Heart right ventricle (tissue), 16 donors: ENCODE results near the gene YARS1. TPM values are rescaled to one million over a fixed set of nuclear protein-coding genes. Genes with fewer than 3 reads are reported as not detected.

Experiments
- ATAC-seq, 8 donors: fragments of 200-7000 bp; cut with Tn5 transposase; one replicate each; pipeline ENCODE4 v1.9.1; 2020; ENCODE audit warnings: mild to moderate bottlenecking in 8 of 8, moderate library complexity in 8 of 8, moderate number of reproducible peaks in 1 of 8
- DNase-seq, 2 donors: peaks; one replicate each; pipeline ENCODE4 v3.0.0-alpha.2; 2020
- H3K27ac ChIP-seq, 10 donors: fragments of 200-600 bp; sonication (generic) in 2 of 10; one replicate each; pipeline versions ENCODE4 v1.5.0 to v1.8.0; 2020 to 2022; ENCODE audit warnings: mild to moderate bottlenecking in 3 of 10
- H3K27me3 ChIP-seq, 7 donors: fragments of 200-600 bp; one replicate each; pipeline ENCODE4 v1.8.0; 2021 to 2022; ENCODE audit warnings: mild to moderate bottlenecking in 2 of 7
- H3K36me3 ChIP-seq, 9 donors: fragments of 200-600 bp; sonication (generic) in 1 of 9; one replicate each; pipeline versions ENCODE4 v1.5.0 to v1.8.0; 2020 to 2022; ENCODE audit warnings: mild to moderate bottlenecking in 2 of 9
- H3K4me1 ChIP-seq, 9 donors: fragments of 200-600 bp; sonication (generic) in 1 of 9; one replicate each; pipeline versions ENCODE4 v1.5.0 to v1.8.0; 2020 to 2022; ENCODE audit warnings: mild to moderate bottlenecking in 4 of 9
- H3K4me3 ChIP-seq, 10 donors: fragments of 200-600 bp; sonication (generic) in 2 of 10; one replicate each; pipeline versions ENCODE4 v1.5.0 to v1.8.0; 2020 to 2022; ENCODE audit warnings: mild to moderate bottlenecking in 7 of 10, moderate library complexity in 2 of 10
- H3K9me3 ChIP-seq, 11 donors: fragments of 200-600 bp in 10 of 11; sonication (generic) in 2 of 11; one replicate each; pipeline versions ENCODE4 v1.5.0 to v1.8.0; 2013 to 2022; ENCODE audit warnings: mild to moderate bottlenecking in 2 of 11, control low read depth in 1 of 11, moderate library complexity in 1 of 11
- WGBS, 2 donors: extraction: QIAGEN DNeasy Blood & Tissue Kit; methylation state at CpG; one replicate each; pipeline ENCODE4 v1.1.7; 2013; ENCODE audit warnings: inconsistent platforms in 1 of 2; 5-methylcytosine and 5-hydroxymethylcytosine counted together
- intact Hi-C, 10 donors: fragments of 100-400 bp; cut with DNase I; formaldehyde crosslinking; loops; one replicate each; pipeline versions ENCODE4 v1.11.1 to v1.14.2; 2022
- polyA plus RNA-seq, 2 donors: library from polyadenylated mRNA; stranded (reverse); fragments of 200-250 nt; gene quantifications; one replicate each; pipeline ENCODE4 v1.2.3, GENCODE V29; 2013
- total RNA-seq, 10 donors: library from RNA; stranded (reverse); fragmentation: NEBNext Ultra II Directional in 3 of 10; extraction: Animal tissue kit (Norgen Biotek cat#: 25700) in 3 of 10; gene quantifications; one replicate each; pipeline versions ENCODE4 v1.2.1 to v1.2.4, GENCODE V29; 2021 to 2023
- TF ChIP-seq, protein P1 (sequence below), 9 donors: fragments of 200-600 bp; sonication (generic) in 2 of 9; IDR thresholded peaks; one replicate each; pipeline versions ENCODE4 v1.5.0 to v1.8.0; 2021 to 2022; ENCODE audit warnings: antibody characterized with exemption in 9 of 9, mild to moderate bottlenecking in 5 of 9, moderate library complexity in 1 of 9
- donor health status: Arrhythmogenic right ventricular cardiomyopathy.
- donor health status: ischemic (EF 13 %, LVEDD 7.1; RV severe dilation, severe dysfunction).
- donor health status: healthy with polysubstance abuse.
- donor health status: DM: no; HTN: yes; CAD: no.
- donor health status: DM: no; HTN: no; CAD: no.
- donor health status: ischemic (EF 25% LVEDD 6.9; RV normal size, moderate dysfunction).
- donor health status: ischemic (EF 25% LVEDD 5.7; RV mildly dilated, moderate dysfunction).
- donor health status: healthy.
- donor health status: DM: yes; HTN: yes; CAD: no.
- donor health status: Ischemic cardiomyopathy.
- donor health status: ischemic (EF 35%, LVEDD 5.7; RV mildly dilated, moderate dysfunction).
- donor health status: nonischemic (EF 11% LVEDD 7.7; RV severe dilation, severe dysfunction).
- donor health status: DM: yes; HTN: yes; CAD: no.
- donor health status: PGD.
- donor health status: ischemic (EF 29% LVEDD 5.4; RV normal size, mild dysfunction).
- donor health status: nonischemic (EF 23%, LVEDD 6.1; RV moderate dilation, normal function).

Gene YARS1
- total and polyA plus RNA-seq, 12 donors: 20.5 to 48.5 (median 31.0) TPM

DNA sequence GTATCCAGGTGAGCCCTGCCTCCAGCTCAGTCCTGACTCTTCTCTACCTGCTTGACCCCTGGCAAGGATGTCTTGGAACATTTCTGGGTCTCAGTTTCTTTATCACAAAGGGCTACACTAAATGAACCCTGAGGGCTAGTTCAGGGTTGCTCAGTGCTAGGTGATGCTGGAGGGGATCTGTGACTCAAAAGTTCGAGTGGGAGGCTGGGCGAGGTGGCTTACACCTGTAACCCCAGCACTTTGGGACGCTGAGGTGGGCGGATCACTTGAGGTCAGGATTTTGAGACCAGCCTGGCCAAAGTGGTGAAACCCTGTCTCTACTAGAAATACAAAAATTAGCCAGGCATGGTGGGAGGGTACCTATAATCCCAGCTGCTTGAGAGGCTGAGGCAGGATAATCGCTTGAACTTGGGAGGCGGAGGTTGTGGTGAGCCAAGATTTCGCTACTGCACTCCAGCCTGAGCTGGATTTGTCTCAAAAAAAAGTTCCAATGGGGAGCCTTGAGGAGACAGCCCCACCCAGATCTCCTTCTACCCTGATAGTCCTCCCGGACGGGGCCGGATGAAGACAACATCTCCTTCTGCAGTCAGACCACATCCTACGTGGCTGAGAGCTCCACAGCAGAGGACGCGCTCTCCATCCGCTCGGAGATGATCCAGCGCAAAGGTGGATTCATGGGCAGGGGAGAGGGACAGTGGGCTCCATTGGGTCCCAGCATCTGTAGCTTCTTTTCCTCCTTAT lies 48.9 kb downstream of the YARS1 start:
- Histone ChIP-seq H3K4me3 (no peak overlapping the region), H3K36me3 (peaks cover 0 to 24% (median 0%) of the 10 kb centered on the region in 9 donors), H3K27ac (no peak overlapping the region), H3K4me1 (peaks cover 0 to 25% (median 12%) of the 10 kb centered on the region in 9 donors), H3K9me3 (no peaks in the 10 kb centered on the region), H3K27me3 (no peaks in the 10 kb centered on the region)
- 87 to 90% methylated on average over 16 of the region's 16 CpGs for WGBS, 2 donors
- no peak for ATAC-seq
- intact Hi-C loops: loop anchor here in 1 of 10 donors (5.0 kb wide), 1 partner anchor 46 kb away; no protein-coding TSS in a partner anchor
- TF ChIP-seq, protein P1, sequence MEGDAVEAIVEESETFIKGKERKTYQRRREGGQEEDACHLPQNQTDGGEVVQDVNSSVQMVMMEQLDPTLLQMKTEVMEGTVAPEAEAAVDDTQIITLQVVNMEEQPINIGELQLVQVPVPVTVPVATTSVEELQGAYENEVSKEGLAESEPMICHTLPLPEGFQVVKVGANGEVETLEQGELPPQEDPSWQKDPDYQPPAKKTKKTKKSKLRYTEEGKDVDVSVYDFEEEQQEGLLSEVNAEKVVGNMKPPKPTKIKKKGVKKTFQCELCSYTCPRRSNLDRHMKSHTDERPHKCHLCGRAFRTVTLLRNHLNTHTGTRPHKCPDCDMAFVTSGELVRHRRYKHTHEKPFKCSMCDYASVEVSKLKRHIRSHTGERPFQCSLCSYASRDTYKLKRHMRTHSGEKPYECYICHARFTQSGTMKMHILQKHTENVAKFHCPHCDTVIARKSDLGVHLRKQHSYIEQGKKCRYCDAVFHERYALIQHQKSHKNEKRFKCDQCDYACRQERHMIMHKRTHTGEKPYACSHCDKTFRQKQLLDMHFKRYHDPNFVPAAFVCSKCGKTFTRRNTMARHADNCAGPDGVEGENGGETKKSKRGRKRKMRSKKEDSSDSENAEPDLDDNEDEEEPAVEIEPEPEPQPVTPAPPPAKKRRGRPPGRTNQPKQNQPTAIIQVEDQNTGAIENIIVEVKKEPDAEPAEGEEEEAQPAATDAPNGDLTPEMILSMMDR (IDR thresholded peaks at IDR 0.05): no peak
- DNase-seq: no peak

DNA sequence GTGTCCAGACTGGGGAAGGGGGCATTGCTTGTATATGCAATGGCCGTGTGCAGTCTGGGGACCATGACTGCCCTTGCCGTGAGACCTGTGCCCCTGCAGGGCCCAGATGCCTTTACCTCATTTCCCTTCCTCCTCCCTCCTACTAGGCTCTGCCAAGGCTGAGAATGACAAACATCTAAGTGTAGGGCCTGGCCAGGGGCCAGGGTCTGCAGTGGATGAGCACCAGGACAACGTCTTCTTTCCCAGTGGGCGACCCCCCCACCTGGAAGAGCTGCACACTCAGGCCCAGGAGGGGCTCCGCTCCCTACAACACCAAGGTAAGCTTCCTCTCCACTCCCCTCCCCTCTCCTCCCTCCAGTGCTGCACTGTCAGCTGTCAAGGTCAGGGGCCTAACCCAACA lies 49.5 kb downstream of the YARS1 start:
- 45 to 46% methylated on average over 5 of the region's 5 CpGs for WGBS, 2 donors
- TF ChIP-seq, protein P1 (IDR thresholded peaks at IDR 0.05): no peak
- Histone ChIP-seq H3K4me1 (peaks cover 0 to 22% (median 8%) of the 10 kb centered on the region in 9 donors), H3K27me3 (no peaks in the 10 kb centered on the region), H3K9me3 (no peaks in the 10 kb centered on the region), H3K4me3 (no peak overlapping the region), H3K36me3 (peaks cover 0 to 22% (median 0%) of the 10 kb centered on the region in 9 donors), H3K27ac (no peak overlapping the region)
- peak in 3 of 8 donors; percentile 19 to 38 (median 21) for ATAC-seq
- intact Hi-C loops: loop anchor here in 1 of 10 donors (5.0 kb wide), 1 partner anchor 45 kb away; no protein-coding TSS in a partner anchor
- DNase-seq: no peak

DNA sequence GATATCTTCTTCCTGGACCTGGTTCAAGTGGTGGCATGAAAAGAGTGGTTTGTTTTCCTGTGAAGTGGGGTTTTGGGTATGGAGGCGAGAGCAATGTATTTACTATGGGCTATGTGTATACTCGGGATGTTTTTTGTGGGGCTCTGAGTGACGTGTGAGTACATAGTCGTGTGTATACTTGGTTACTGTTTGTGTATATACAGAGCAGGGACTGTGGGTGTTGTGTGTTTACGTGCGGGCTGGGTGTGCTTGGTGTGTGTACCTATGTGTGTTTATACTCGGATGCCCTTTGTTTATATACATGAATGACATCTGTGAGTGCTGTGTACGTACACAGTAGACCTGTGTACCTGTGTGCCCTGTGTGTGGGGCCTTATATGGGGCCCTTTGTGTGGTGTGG lies 50.0 kb downstream of the YARS1 start:
- Histone ChIP-seq H3K27me3 (no peaks in the 10 kb centered on the region), H3K9me3 (no peaks in the 10 kb centered on the region), H3K36me3 (peaks cover 0 to 22% (median 0%) of the 10 kb centered on the region in 9 donors), H3K4me3 (no peak overlapping the region), H3K27ac (no peak overlapping the region), H3K4me1 (peaks cover 0 to 19% (median 10%) of the 10 kb centered on the region in 9 donors)
- TF ChIP-seq, protein P1 (IDR thresholded peaks at IDR 0.05): no peak
- 88 to 90% methylated on average over 8 of the region's 8 CpGs for WGBS, 2 donors
- ATAC-seq (no peak), DNase-seq (no peak)
- intact Hi-C loops: loop anchor here in 1 of 10 donors (5.0 kb wide), 1 partner anchor 45 kb away; no protein-coding TSS in a partner anchor

DNA sequence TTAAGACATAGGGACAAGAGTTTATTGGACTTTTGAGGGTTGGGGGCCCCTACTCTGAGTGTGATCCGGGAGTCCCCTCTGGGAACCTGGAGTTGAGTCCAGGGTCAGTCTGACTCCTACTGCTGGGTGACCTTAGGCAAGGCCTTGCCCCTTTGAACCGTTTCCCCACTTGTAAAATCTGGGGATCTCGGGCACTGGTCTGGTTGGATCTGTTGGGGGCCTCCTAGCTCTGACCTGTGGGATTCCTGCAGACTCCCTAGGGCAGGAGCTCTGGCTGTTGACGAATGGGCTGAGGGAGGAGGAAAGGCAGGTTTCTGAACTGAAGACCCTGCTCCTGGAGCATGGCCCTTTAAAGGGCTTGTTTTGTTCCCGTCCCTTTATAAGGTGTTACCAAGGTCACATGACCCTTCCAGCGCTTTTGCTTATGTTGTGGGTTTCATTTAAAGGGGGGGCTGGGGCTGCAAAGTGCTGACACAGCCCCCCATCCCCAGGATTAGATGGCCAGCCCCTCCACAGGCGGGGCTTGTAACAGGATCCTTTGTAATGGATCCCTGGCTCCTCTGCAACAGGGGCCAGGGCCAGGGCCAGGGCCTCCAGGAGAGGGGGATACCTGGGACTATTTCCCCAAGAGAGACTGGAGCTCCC lies 50.7 kb downstream of the YARS1 start:
- H3K4me1 ChIP-seq: peaks cover 0 to 24% (median 14%) of the 10 kb centered on the region in 9 donors

More for the DNA sequence above, 50.7 kb downstream of the YARS1 start:
- Histone ChIP-seq H3K27me3 (no peaks in the 10 kb centered on the region), H3K27ac (no peak overlapping the region), H3K36me3 (peaks cover 0 to 22% (median 0%) of the 10 kb centered on the region in 9 donors), H3K9me3 (no peaks in the 10 kb centered on the region), H3K4me3 (no peak overlapping the region)
- intact Hi-C loops: loop anchor here in 1 of 10 donors (5.0 kb wide), 1 partner anchor 44 kb away; no protein-coding TSS in a partner anchor
- 85 to 88% methylated on average over 7 of the region's 7 CpGs for WGBS, 2 donors
- ATAC-seq (no peak), DNase-seq (no peak)
- TF ChIP-seq, protein P1 (IDR thresholded peaks at IDR 0.05): no peak
